Adipose tissue (tissue), 3 donors: ENCODE data around the gene ZNF469. TPM values are rescaled to one million over a fixed set of nuclear protein-coding genes. Genes with fewer than 3 reads are reported as not detected.

Experiments
- H3K27ac ChIP-seq: one replicate; pipeline ENCODE4 v1.5.1; 2013; ENCODE audit warnings: low read depth, low read length
- WGBS, 3 donors: extraction: QIAGEN DNeasy Blood & Tissue Kit; methylation state at CpG; one replicate each; pipeline ENCODE4 v1.1.7; 2013; 5-methylcytosine and 5-hydroxymethylcytosine counted together
- polyA plus RNA-seq, 3 donors: library from polyadenylated mRNA; stranded (reverse); fragments of 200-250 nt; gene quantifications; one replicate each; pipeline ENCODE4 v1.2.3, GENCODE V29; 2013
- donor health status: healthy with polysubstance abuse.
- donor health status: Bipolar disorder and iron deficiency.
- donor health status: healthy.

The ZNF469 gene
- polyA plus RNA-seq, 3 donors, result 0.06 to 1.5 (median 0.45) TPM

DNA sequence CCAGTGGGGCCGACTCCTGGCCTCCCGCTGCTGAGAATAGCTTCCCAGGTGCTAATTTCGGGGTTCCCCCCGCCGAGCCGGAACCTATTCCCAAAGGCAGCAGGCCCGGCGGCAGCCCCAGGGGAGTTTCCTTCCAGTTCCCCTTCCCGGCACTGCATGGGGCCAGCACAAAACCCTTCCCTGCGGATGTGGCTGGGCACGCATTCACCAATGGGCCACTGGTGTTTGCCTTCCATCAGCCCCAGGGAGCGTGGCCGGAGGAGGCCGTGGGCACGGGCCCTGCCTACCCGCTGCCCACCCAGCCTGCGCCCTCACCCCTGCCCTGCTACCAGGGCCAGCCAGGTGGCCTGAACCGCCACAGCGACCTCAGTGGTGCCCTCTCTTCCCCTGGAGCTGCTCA, 45.4 kb downstream of the ZNF469 start:
- H3K27ac ChIP-seq, result no peak overlapping the region
- WGBS, 3 donors, result 89 to 93% (median 92%) methylated on average over 19 of the region's 19 CpGs

GRCh38 chr16:88428616-88429386, 46.0 kb downstream of the ZNF469 start:
- 71 to 87% (median 71%) methylated on average over 24 to 34 of the region's 34 CpGs for WGBS, 3 donors

DNA sequence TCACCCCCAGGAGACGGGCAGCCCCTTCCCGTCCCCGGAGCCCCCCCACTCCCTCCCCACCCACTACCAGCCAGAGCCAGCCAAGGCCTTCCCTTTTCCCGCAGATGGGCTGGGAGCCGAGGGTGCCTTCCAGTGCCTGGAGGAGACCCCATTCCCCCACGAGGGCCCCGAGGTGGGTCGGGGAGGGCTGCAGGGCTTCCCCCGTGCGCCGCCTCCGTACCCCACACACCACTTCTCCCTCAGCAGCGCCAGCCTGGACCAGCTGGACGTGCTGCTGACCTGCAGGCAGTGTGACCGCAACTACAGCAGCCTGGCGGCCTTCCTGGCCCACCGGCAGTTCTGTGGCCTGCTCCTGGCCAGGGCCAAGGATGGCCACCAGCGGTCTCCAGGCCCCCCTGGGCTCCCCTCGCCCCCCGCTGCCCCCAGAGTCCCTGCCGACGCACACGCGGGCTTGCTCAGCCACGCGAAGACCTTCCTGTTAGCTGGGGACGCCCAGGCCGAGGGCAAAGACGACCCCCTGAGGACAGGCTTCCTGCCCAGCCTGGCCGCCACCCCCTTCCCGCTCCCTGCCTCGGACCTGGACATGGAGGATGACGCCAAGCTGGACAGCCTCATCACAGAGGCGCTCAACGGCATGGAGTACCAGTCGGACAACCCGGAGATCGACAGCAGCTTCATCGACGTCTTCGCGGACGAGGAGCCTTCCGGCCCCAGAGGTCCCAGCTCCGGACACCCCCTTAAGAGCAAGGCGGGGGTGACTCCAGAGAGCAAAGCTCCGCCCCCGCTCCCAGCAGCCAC, 46.8 kb downstream of the ZNF469 start:
- 62 to 78% (median 69%) methylated on average over 34 to 48 of the region's 48 CpGs for WGBS, 3 donors
- H3K27ac ChIP-seq, result no peak overlapping the region

More at GRCh38 chr16:88428616-88429386, 46.0 kb downstream of the ZNF469 start:
- H3K27ac ChIP-seq, result no peak overlapping the region

GRCh38 chr16:88430185-88430523, 47.4 kb downstream of the ZNF469 start:
- no peak overlapping the region for H3K27ac ChIP-seq

DNA sequence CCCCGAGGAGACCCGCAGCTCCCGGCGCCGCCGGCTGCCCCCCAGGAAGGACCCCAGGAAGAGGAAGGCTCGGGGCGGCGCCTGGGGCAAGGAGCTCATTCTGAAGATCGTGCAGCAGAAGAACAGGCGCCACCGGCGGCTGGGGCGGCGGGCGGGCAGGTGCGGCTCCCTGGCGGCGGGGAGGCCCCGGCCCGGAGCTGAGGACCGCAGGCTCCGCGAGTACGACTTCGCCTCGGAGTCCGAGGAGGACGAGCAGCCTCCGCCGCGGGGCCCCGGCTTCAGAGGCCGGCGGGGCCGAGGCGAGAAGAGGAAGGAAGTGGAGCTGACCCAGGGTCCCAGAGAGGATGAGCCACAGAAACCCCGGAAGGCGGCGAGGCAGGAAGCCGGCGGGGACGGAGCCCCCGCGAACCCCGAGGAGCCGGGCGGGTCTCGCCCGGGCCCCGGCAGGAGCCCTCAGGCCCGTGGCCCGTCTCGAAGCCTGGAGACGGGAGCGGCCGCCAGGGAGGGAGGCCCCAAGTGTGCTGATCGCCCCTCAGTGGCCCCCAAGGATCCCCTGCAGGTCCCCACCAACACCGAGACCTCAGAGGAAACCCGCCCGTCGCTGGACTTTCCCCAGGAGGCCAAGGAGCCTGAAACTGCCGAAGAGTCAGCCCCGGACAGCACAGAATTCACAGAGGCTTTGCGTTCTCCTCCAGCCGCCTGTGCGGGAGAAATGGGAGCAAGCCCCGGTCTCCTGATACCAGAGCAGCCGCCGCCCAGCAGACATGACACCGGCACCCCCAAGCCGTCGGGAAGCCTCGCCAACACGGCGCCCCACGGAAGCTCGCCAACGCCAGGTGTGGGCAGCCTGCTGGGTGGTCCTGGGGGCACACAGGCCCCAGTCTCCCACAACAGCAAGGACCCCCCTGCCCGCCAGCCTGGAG, 48.0 kb downstream of the ZNF469 start:
- WGBS, 3 donors, result 14 to 17% (median 15%) methylated on average over 63 to 80 of the region's 80 CpGs
- no peak overlapping the region for H3K27ac ChIP-seq

More at GRCh38 chr16:88430185-88430523, 47.4 kb downstream of the ZNF469 start:
- WGBS, 3 donors, result 4 to 6% (median 6%) methylated on average over 19 to 36 of the region's 36 CpGs

GRCh38 chr16:88431651-88432050, 48.9 kb downstream of the ZNF469 start:
- 81 to 93% (median 93%) methylated on average over 22 of the region's 22 CpGs for WGBS, 3 donors
- no peak overlapping the region for H3K27ac ChIP-seq

- WGBS, 3 donors, result 89 to 95% (median 94%) methylated on average over 20 to 22 of the region's 22 CpGs
- H3K27ac ChIP-seq, result no peak overlapping the region
These were observed 49.4 kb downstream of the ZNF469 start for GRCh38 chr16:88432174-88432573.

Other genes starting within 250 kb of the ZNF469 start
- 1 to 10 TPM; 1.8 to 5.9 (median 3.6) TPM for gene ZFPM1, start 70.3 kb downstream of the ZNF469 start, polyA plus RNA-seq
- 10 to 100 TPM; 11.1 to 27.0 (median 26.0) TPM for gene ZC3H18, start 187.4 kb downstream of the ZNF469 start, polyA plus RNA-seq